Measurements from ENCODE around the gene GUCY1A1.

GRCh38 chr4:155735496-155735895 is 68.8 kb downstream of the GUCY1A1 start:
- TF ChIP-seq RFX5 (IDR thresholded peaks at IDR 0.05; ENCODE audit: low read depth, low read length) (no peak), BHLHE40 (IDR thresholded peaks at IDR 0.05; ENCODE audit: low read depth, low read length) (no peak), CTCF (conservative IDR thresholded peaks at IDR 0.05; ENCODE audit: low read depth, low read length) (no peak), POLR2A (IDR thresholded peaks at IDR 0.05; ENCODE audit: low read depth, low read length) (no peak), RAD21 (IDR thresholded peaks at IDR 0.05; ENCODE audit: low read length) (no peak), ELK1 (IDR thresholded peaks at IDR 0.05; ENCODE audit: borderline replicate concordance, low read depth, low read length) (no peak), RCOR1 (IDR thresholded peaks at IDR 0.05; ENCODE audit: insufficient replicate concordance, low read length) (no peak), CEBPB (IDR thresholded peaks at IDR 0.05; ENCODE audit: low read depth, low read length) (no peak), SMC3 (IDR thresholded peaks at IDR 0.05; ENCODE audit: low read depth, low read length) (no peak), CHD1 (IDR thresholded peaks at IDR 0.05; ENCODE audit: low read depth, low read length) (no peak), USF2 (IDR thresholded peaks at IDR 0.05; ENCODE audit: low read depth, low read length) (no peak), MAZ (IDR thresholded peaks at IDR 0.05; ENCODE audit: borderline replicate concordance, low read depth, low read length) (no peak), MXI1 (IDR thresholded peaks at IDR 0.05; ENCODE audit: borderline replicate concordance, low read depth, low read length) (no peak)
